Colon (tissue), 2 donors: Measurements from ENCODE around the gene STEAP1B.

ENCODE experiments used
- FAIRE-seq: peaks from 2 replicates; lab custom pipeline; 2012; peaks lifted over from hg19 to GRCh38; lab: Jason Lieb, UNC
- donor health status: control.
- donor health status: control.

Gene STEAP1B

GRCh38 chr7:22400150-22400814 lies 99.7 kb downstream of the STEAP1B start:
- no peak for FAIRE-seq

- FAIRE-seq, result no peak
These were observed 100.4 kb downstream of the STEAP1B start for GRCh38 chr7:22399546-22399945.

- FAIRE-seq, result no peak
These were observed 100.9 kb downstream of the STEAP1B start for GRCh38 chr7:22399091-22399490.

GRCh38 chr7:22397981-22398380 lies 102.0 kb downstream of the STEAP1B start:
- FAIRE-seq, result no peak

- FAIRE-seq, result no peak
These were observed 104.8 kb downstream of the STEAP1B start for GRCh38 chr7:22395222-22395621.

- no peak for FAIRE-seq
These were observed 105.2 kb downstream of the STEAP1B start for GRCh38 chr7:22394739-22395138.

GRCh38 chr7:22393913-22394729 lies 105.9 kb downstream of the STEAP1B start:
- no peak for FAIRE-seq

GRCh38 chr7:22390516-22390915 lies 109.5 kb downstream of the STEAP1B start:
- FAIRE-seq, result no peak

GRCh38 chr7:22389892-22390291 lies 110.1 kb downstream of the STEAP1B start:
- no peak for FAIRE-seq

GRCh38 chr7:22387583-22387982 lies 112.4 kb downstream of the STEAP1B start:
- no peak for FAIRE-seq

- no peak for FAIRE-seq
These were observed 113.1 kb downstream of the STEAP1B start for GRCh38 chr7:22386865-22387264.

- FAIRE-seq, result no peak
These were observed 113.7 kb downstream of the STEAP1B start for GRCh38 chr7:22386206-22386858.

GRCh38 chr7:22385326-22385725 lies 114.7 kb downstream of the STEAP1B start:
- FAIRE-seq, result no peak

GRCh38 chr7:22380333-22380732 lies 119.7 kb downstream of the STEAP1B start:
- FAIRE-seq, result no peak

GRCh38 chr7:22378199-22378980 lies 121.6 kb downstream of the STEAP1B start:
- FAIRE-seq, result no peak

GRCh38 chr7:22377703-22378102 lies 122.3 kb downstream of the STEAP1B start:
- FAIRE-seq, result no peak

- no peak for FAIRE-seq
These were observed 124.5 kb downstream of the STEAP1B start for GRCh38 chr7:22375359-22376048.

GRCh38 chr7:22373911-22374310 lies 126.1 kb downstream of the STEAP1B start:
- FAIRE-seq, result no peak

GRCh38 chr7:22373388-22373787 lies 126.6 kb downstream of the STEAP1B start:
- FAIRE-seq, result no peak

- no peak for FAIRE-seq
These were observed 127.1 kb downstream of the STEAP1B start for GRCh38 chr7:22372863-22373262.

- FAIRE-seq, result no peak
These were observed 128.1 kb downstream of the STEAP1B start for GRCh38 chr7:22371878-22372277.
